ENCODE data around the gene CCDC33.

The CCDC33 gene

GRCh38 chr15:74252291-74252690, 16.2 kb downstream of the CCDC33 start:
- H3K4me3 ChIP-seq (ENCODE audit: low read depth, low read length), result no peak overlapping the region
- TF ChIP-seq CTCF (IDR thresholded peaks at IDR 0.05), result no peak
- H3K79me2 ChIP-seq, result no peaks in the 10 kb centered on the region
- no peaks in the 10 kb centered on the region for H3K36me3 ChIP-seq (ENCODE audit: control insufficient read depth, insufficient read depth, low read length)
- no peaks in the 10 kb centered on the region for H3K27me3 ChIP-seq (ENCODE audit: control insufficient read depth, insufficient read depth, low read length)
- no peak overlapping the region for H3K4me2 ChIP-seq (ENCODE audit: low read length)
- no peaks in the 10 kb centered on the region for H3K9me3 ChIP-seq (ENCODE audit: control insufficient read depth, low read length)
- no peak overlapping the region for H3K27ac ChIP-seq
- H3K9ac ChIP-seq, result no peak overlapping the region
- H2AFZ ChIP-seq, result no peak overlapping the region
- no peaks in the 10 kb centered on the region for H3K4me1 ChIP-seq

GRCh38 chr15:74252721-74253120, 16.6 kb downstream of the CCDC33 start:
- Histone ChIP-seq H3K4me3 (ENCODE audit: low read depth, low read length) (no peak overlapping the region), H3K27ac (no peak overlapping the region), H2AFZ (no peak overlapping the region), H3K9me3 (ENCODE audit: control insufficient read depth, low read length) (no peaks in the 10 kb centered on the region), H3K36me3 (ENCODE audit: control insufficient read depth, insufficient read depth, low read length) (no peaks in the 10 kb centered on the region), H3K4me2 (ENCODE audit: low read length) (no peak overlapping the region), H3K27me3 (ENCODE audit: control insufficient read depth, insufficient read depth, low read length) (no peaks in the 10 kb centered on the region), H3K79me2 (no peaks in the 10 kb centered on the region), H3K4me1 (no peaks in the 10 kb centered on the region), H3K9ac (no peak overlapping the region)
- TF ChIP-seq CTCF (IDR thresholded peaks at IDR 0.05), result no peak

- H3K4me1 ChIP-seq, result no peaks in the 10 kb centered on the region
- no peak for TF ChIP-seq CTCF (IDR thresholded peaks at IDR 0.05)
- H3K4me2 ChIP-seq (ENCODE audit: low read length), result no peak overlapping the region
- no peak overlapping the region for H3K9ac ChIP-seq
- no peaks in the 10 kb centered on the region for H3K9me3 ChIP-seq (ENCODE audit: control insufficient read depth, low read length)
- no peaks in the 10 kb centered on the region for H3K36me3 ChIP-seq (ENCODE audit: control insufficient read depth, insufficient read depth, low read length)
- no peak overlapping the region for H3K27ac ChIP-seq
- H3K79me2 ChIP-seq, result no peaks in the 10 kb centered on the region
- no peak overlapping the region for H2AFZ ChIP-seq
- no peak overlapping the region for H3K4me3 ChIP-seq (ENCODE audit: low read depth, low read length)
- H3K27me3 ChIP-seq (ENCODE audit: control insufficient read depth, insufficient read depth, low read length), result no peaks in the 10 kb centered on the region
Measured at GRCh38 chr15:74253211-74253921, 17.2 kb downstream of the CCDC33 start.

GRCh38 chr15:74257105-74257504, 21.0 kb downstream of the CCDC33 start:
- H3K36me3 ChIP-seq (ENCODE audit: control insufficient read depth, insufficient read depth, low read length), result no peaks in the 10 kb centered on the region
- TF ChIP-seq CTCF (IDR thresholded peaks at IDR 0.05), result no peak
- no peak overlapping the region for H3K9ac ChIP-seq
- H2AFZ ChIP-seq, result no peak overlapping the region
- H3K27ac ChIP-seq, result no peak overlapping the region
- H3K4me2 ChIP-seq (ENCODE audit: low read length), result no peak overlapping the region
- no peaks in the 10 kb centered on the region for H3K27me3 ChIP-seq (ENCODE audit: control insufficient read depth, insufficient read depth, low read length)
- no peaks in the 10 kb centered on the region for H3K4me1 ChIP-seq
- H3K79me2 ChIP-seq, result no peaks in the 10 kb centered on the region
- no peak overlapping the region for H3K4me3 ChIP-seq (ENCODE audit: low read depth, low read length)
- H3K9me3 ChIP-seq (ENCODE audit: control insufficient read depth, low read length), result no peaks in the 10 kb centered on the region

GRCh38 chr15:74257623-74258022, 21.5 kb downstream of the CCDC33 start:
- Histone ChIP-seq H3K27me3 (ENCODE audit: control insufficient read depth, insufficient read depth, low read length) (no peaks in the 10 kb centered on the region), H2AFZ (no peak overlapping the region), H3K9me3 (ENCODE audit: control insufficient read depth, low read length) (no peaks in the 10 kb centered on the region), H3K4me2 (ENCODE audit: low read length) (no peak overlapping the region), H3K4me1 (no peaks in the 10 kb centered on the region), H3K9ac (no peak overlapping the region), H3K27ac (no peak overlapping the region), H3K36me3 (ENCODE audit: control insufficient read depth, insufficient read depth, low read length) (no peaks in the 10 kb centered on the region), H3K79me2 (no peaks in the 10 kb centered on the region), H3K4me3 (ENCODE audit: low read depth, low read length) (no peak overlapping the region)
- TF ChIP-seq CTCF (IDR thresholded peaks at IDR 0.05), result no peak

Data from parathyroid adenoma (tissue), 2 donors.